ENCODE results near the gene TMEM60. TPM values are rescaled to one million over a fixed set of nuclear protein-coding genes. Genes with fewer than 3 reads are reported as not detected.

Gene TMEM60
- total and polyA plus RNA-seq, 2 of the 13 experiments (the other 11 are each of a cell fraction or from before 2014, with no cell fraction given) = 25.6 to 27.7 TPM

DNA sequence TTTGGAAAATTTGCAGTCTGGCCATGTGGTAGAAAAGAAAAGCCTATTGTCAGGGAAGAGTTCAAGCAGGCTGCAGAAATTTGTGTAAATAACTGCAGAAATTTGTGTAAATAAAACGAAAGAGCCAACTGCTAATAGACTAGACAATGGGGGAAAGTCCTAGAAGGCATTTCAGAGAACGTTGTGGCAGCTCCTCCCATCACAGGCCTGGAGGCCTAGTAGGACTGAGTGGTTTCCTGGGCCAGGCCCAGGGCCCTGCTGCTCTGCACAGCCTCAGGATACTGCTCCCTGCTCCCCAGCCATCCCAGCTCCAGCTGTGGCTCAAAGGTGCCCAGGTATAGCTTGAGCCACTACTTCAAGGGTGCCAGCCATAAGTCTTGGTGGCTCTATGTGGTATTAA is 51.1 kb downstream of the TMEM60 start (continued):
- TF ChIP-seq, protein P1, sequence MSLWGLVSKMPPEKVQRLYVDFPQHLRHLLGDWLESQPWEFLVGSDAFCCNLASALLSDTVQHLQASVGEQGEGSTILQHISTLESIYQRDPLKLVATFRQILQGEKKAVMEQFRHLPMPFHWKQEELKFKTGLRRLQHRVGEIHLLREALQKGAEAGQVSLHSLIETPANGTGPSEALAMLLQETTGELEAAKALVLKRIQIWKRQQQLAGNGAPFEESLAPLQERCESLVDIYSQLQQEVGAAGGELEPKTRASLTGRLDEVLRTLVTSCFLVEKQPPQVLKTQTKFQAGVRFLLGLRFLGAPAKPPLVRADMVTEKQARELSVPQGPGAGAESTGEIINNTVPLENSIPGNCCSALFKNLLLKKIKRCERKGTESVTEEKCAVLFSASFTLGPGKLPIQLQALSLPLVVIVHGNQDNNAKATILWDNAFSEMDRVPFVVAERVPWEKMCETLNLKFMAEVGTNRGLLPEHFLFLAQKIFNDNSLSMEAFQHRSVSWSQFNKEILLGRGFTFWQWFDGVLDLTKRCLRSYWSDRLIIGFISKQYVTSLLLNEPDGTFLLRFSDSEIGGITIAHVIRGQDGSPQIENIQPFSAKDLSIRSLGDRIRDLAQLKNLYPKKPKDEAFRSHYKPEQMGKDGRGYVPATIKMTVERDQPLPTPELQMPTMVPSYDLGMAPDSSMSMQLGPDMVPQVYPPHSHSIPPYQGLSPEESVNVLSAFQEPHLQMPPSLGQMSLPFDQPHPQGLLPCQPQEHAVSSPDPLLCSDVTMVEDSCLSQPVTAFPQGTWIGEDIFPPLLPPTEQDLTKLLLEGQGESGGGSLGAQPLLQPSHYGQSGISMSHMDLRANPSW (CRISPR knock-in tag; IDR thresholded peaks at IDR 0.05; ENCODE audit: borderline replicate concordance) = no peak
- TF ChIP-seq, protein P2, sequence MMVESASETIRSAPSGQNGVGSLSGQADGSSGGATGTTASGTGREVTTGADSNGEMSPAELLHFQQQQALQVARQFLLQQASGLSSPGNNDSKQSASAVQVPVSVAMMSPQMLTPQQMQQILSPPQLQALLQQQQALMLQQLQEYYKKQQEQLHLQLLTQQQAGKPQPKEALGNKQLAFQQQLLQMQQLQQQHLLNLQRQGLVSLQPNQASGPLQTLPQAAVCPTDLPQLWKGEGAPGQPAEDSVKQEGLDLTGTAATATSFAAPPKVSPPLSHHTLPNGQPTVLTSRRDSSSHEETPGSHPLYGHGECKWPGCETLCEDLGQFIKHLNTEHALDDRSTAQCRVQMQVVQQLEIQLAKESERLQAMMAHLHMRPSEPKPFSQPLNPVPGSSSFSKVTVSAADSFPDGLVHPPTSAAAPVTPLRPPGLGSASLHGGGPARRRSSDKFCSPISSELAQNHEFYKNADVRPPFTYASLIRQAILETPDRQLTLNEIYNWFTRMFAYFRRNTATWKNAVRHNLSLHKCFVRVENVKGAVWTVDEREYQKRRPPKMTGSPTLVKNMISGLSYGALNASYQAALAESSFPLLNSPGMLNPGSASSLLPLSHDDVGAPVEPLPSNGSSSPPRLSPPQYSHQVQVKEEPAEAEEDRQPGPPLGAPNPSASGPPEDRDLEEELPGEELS (CRISPR knock-in tag; IDR thresholded peaks at IDR 0.05) = no peak
- TF ChIP-seq, protein P3, sequence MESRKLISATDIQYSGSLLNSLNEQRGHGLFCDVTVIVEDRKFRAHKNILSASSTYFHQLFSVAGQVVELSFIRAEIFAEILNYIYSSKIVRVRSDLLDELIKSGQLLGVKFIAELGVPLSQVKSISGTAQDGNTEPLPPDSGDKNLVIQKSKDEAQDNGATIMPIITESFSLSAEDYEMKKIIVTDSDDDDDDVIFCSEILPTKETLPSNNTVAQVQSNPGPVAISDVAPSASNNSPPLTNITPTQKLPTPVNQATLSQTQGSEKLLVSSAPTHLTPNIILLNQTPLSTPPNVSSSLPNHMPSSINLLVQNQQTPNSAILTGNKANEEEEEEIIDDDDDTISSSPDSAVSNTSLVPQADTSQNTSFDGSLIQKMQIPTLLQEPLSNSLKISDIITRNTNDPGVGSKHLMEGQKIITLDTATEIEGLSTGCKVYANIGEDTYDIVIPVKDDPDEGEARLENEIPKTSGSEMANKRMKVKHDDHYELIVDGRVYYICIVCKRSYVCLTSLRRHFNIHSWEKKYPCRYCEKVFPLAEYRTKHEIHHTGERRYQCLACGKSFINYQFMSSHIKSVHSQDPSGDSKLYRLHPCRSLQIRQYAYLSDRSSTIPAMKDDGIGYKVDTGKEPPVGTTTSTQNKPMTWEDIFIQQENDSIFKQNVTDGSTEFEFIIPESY (CRISPR knock-in tag; IDR thresholded peaks at IDR 0.05) = no peak
- TF ChIP-seq MED13 (CRISPR knock-in tag; IDR thresholded peaks at IDR 0.05) = no peak
- no peak for TF ChIP-seq ATF7 (IDR thresholded peaks at IDR 0.05)
- no peak for TF ChIP-seq ATF7 (CRISPR knock-in tag; IDR thresholded peaks at IDR 0.05)
- TF ChIP-seq POGZ (CRISPR knock-in tag; IDR thresholded peaks at IDR 0.05) = peak; percentile 66
- peak; percentile 45 for TF ChIP-seq ZFY (CRISPR knock-in tag; IDR thresholded peaks at IDR 0.05)
- TF ChIP-seq RBM39 (IDR thresholded peaks at IDR 0.05; ENCODE audit: low read depth, low read length, poor library complexity, severe bottlenecking) = no peak
- TF ChIP-seq MBNL3 (CRISPR knock-in tag; conservative IDR thresholded peaks at IDR 0.05) = no peak
- no peak for TF ChIP-seq ZNF577 (CRISPR knock-in tag; IDR thresholded peaks at IDR 0.05; ENCODE audit: borderline replicate concordance, low read depth)
- peak; percentile 91 for TF ChIP-seq BCL6 (CRISPR knock-in tag; IDR thresholded peaks at IDR 0.05)
- TF ChIP-seq GATAD2A (CRISPR knock-in tag; IDR thresholded peaks at IDR 0.05) = peak; percentile 56; the same call in 1 of the 2 replicates
- peak; percentile 49 for TF ChIP-seq ZFX (CRISPR knock-in tag; IDR thresholded peaks at IDR 0.05; ENCODE audit: low read depth)
- TF ChIP-seq ELF1 (CRISPR knock-in tag; IDR thresholded peaks at IDR 0.05) = no peak
- no peak for TF ChIP-seq SETDB1 (CRISPR knock-in tag; IDR thresholded peaks at IDR 0.05; ENCODE audit: borderline replicate concordance)
- no peak for TF ChIP-seq HOXA3 (CRISPR knock-in tag; IDR thresholded peaks at IDR 0.05)
- TF ChIP-seq KLF11 (CRISPR knock-in tag; IDR thresholded peaks at IDR 0.05) = no peak
- TF ChIP-seq SOX13 (IDR thresholded peaks at IDR 0.05) = no peak
- peak in 1 of 2 experiments; percentile 80; a peak in 2 of 4 replicates for TF ChIP-seq SOX13 (CRISPR knock-in tag; conservative IDR thresholded peaks at IDR 0.05 in 1 of 2, IDR thresholded peaks at IDR 0.05 in 1 of 2)
- no peak for TF ChIP-seq DR1 (CRISPR knock-in tag; IDR thresholded peaks at IDR 0.05)
- TF ChIP-seq KLF16 (CRISPR knock-in tag; IDR thresholded peaks at IDR 0.05) = 0 out of 4 replicates have a peak, but pooled peaks of 1 of the 2 experiments have one; percentile 22
- TF ChIP-seq SAFB2 (CRISPR knock-in tag; IDR thresholded peaks at IDR 0.05; ENCODE audit: borderline replicate concordance, low read depth) = no peak
- TF ChIP-seq, protein P4, sequence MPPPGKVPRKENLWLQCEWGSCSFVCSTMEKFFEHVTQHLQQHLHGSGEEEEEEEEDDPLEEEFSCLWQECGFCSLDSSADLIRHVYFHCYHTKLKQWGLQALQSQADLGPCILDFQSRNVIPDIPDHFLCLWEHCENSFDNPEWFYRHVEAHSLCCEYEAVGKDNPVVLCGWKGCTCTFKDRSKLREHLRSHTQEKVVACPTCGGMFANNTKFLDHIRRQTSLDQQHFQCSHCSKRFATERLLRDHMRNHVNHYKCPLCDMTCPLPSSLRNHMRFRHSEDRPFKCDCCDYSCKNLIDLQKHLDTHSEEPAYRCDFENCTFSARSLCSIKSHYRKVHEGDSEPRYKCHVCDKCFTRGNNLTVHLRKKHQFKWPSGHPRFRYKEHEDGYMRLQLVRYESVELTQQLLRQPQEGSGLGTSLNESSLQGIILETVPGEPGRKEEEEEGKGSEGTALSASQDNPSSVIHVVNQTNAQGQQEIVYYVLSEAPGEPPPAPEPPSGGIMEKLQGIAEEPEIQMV (CRISPR knock-in tag; IDR thresholded peaks at IDR 0.05; ENCODE audit: low read depth) = no peak

Data from HepG2 (cell line).